Loucy (cell line): ENCODE results near the gene KLHL10.

ENCODE experiments used
- H2AFZ ChIP-seq: fragments of 200-600 bp; sonication (generic); 2 replicates; pipeline ENCODE4 v1.6.0; 2016; ENCODE audit warnings: antibody characterized with exemption, mild to moderate bottlenecking, low read length, moderate library complexity
- H3F3A ChIP-seq: fragments of 200-600 bp; 2 replicates; pipeline ENCODE4 v1.6.0; 2016; ENCODE audit warnings: antibody characterized with exemption, low read depth, mild to moderate bottlenecking
- H3K27me3 ChIP-seq: fragments of 200-600 bp; sonication (generic); 2 replicates; pipeline ENCODE4 v1.6.1; 2014; ENCODE audit warnings: low read length, mild to moderate bottlenecking; ENCODE audit not compliant: insufficient read depth, poor library complexity, severe bottlenecking
- H3K36me3 ChIP-seq: fragments of 200-600 bp; sonication (generic); 2 replicates; pipeline ENCODE4 v1.6.1; 2016; ENCODE audit warnings: low read length; ENCODE audit not compliant: insufficient read depth
- H3K4me1 ChIP-seq: fragments of 200-600 bp; sonication (generic); 2 replicates; pipeline ENCODE4 v1.5.1; 2014; ENCODE audit warnings: low read length, mild to moderate bottlenecking; ENCODE audit not compliant: insufficient read depth, poor library complexity, severe bottlenecking
- H3K4me2 ChIP-seq: fragments of 200-600 bp; sonication (generic); 2 replicates; pipeline ENCODE4 v1.6.0; 2014; ENCODE audit warnings: antibody characterized with exemption, low read length, low read depth, mild to moderate bottlenecking; ENCODE audit not compliant: poor library complexity, severe bottlenecking
- H3K4me3 ChIP-seq: fragments of 200-600 bp; sonication (generic); 2 replicates; pipeline ENCODE4 v1.5.1; 2014; ENCODE audit warnings: low read length, mild to moderate bottlenecking, mixed read lengths; ENCODE audit not compliant: poor library complexity, severe bottlenecking
- H3K79me2 ChIP-seq: fragments of 200-600 bp; sonication (generic); 2 replicates; pipeline ENCODE4 v1.6.1; 2014; ENCODE audit warnings: low read length; ENCODE audit not compliant: insufficient read depth
- H3K9ac ChIP-seq: fragments of 200-600 bp; sonication (generic); 2 replicates; pipeline ENCODE4 v1.6.0; 2014; ENCODE audit warnings: mild to moderate bottlenecking, low read depth, low read length, moderate library complexity; ENCODE audit not compliant: poor library complexity, severe bottlenecking
- H3K9me2 ChIP-seq: fragments of 200-600 bp; sonication (generic); replicated peaks from 2 replicates; pipeline ENCODE4 v1.6.1; 2016; ENCODE audit warnings: low read depth, low read length, mixed read lengths
- H3K9me3 ChIP-seq: fragments of 200-600 bp; sonication (generic); 2 replicates; pipeline ENCODE4 v1.6.1; 2014; ENCODE audit warnings: mild to moderate bottlenecking, antibody characterized with exemption, low read length, low read depth; ENCODE audit not compliant: insufficient read depth
- H4K20me1 ChIP-seq: fragments of 200-600 bp; sonication (generic); 2 replicates; pipeline ENCODE4 v1.6.0; 2014; ENCODE audit warnings: antibody characterized with exemption, low read length, mild to moderate bottlenecking; ENCODE audit not compliant: insufficient read depth, poor library complexity, severe bottlenecking
- EZH2phosphoT487 ChIP-seq: fragments of 200-600 bp; IDR thresholded peaks from 2 replicates; pipeline ENCODE4 v1.6.1; 2018; ENCODE audit warnings: antibody characterized with exemption, mild to moderate bottlenecking, moderate library complexity, borderline replicate concordance
- TF ChIP-seq, protein P1 (sequence below): fragments of 200-600 bp; sonication (generic); conservative IDR thresholded peaks from 2 replicates; pipeline ENCODE4 v1.5.1; 2014; ENCODE audit warnings: mild to moderate bottlenecking, antibody characterized with exemption, low read length

Gene KLHL10

DNA sequence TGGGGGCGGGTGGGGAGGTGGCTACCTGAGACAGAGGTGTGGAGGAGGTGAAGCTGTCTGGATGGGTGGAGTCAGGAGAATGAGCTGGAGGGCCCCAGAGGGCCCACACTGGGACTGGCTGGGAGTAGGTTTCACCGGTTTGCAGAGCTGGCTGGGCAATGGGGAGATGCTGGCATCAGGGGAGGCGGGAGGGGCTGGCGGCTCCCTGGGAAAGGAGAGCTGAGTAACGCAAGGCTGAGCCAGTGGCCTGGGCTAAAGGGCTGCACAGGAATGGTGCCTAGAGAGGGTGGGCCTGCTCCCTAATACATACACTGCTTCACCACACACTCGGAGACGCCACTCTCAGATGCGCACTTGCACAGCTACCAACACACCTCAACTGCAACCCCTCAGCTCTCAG, 38.3 kb upstream of the KLHL10 start:
- no peaks in the 10 kb centered on the region for H3K9me3 ChIP-seq
- TF ChIP-seq EZH2phosphoT487, result no peak
- TF ChIP-seq, protein P1, sequence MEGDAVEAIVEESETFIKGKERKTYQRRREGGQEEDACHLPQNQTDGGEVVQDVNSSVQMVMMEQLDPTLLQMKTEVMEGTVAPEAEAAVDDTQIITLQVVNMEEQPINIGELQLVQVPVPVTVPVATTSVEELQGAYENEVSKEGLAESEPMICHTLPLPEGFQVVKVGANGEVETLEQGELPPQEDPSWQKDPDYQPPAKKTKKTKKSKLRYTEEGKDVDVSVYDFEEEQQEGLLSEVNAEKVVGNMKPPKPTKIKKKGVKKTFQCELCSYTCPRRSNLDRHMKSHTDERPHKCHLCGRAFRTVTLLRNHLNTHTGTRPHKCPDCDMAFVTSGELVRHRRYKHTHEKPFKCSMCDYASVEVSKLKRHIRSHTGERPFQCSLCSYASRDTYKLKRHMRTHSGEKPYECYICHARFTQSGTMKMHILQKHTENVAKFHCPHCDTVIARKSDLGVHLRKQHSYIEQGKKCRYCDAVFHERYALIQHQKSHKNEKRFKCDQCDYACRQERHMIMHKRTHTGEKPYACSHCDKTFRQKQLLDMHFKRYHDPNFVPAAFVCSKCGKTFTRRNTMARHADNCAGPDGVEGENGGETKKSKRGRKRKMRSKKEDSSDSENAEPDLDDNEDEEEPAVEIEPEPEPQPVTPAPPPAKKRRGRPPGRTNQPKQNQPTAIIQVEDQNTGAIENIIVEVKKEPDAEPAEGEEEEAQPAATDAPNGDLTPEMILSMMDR, result no peak
- H3K4me2 ChIP-seq, result no peak overlapping the region
- no peak overlapping the region for H3K9ac ChIP-seq
- no peak overlapping the region for H2AFZ ChIP-seq
- H3F3A ChIP-seq, result no peaks in the 10 kb centered on the region
- H3K4me1 ChIP-seq, result peaks cover 6% of the 10 kb centered on the region
- no peaks in the 10 kb centered on the region for H3K9me2 ChIP-seq
- no peaks in the 10 kb centered on the region for H4K20me1 ChIP-seq
- no peaks in the 10 kb centered on the region for H3K27me3 ChIP-seq
- no peaks in the 10 kb centered on the region for H3K79me2 ChIP-seq
- H3K36me3 ChIP-seq, result no peaks in the 10 kb centered on the region
- no peak overlapping the region for H3K4me3 ChIP-seq

DNA sequence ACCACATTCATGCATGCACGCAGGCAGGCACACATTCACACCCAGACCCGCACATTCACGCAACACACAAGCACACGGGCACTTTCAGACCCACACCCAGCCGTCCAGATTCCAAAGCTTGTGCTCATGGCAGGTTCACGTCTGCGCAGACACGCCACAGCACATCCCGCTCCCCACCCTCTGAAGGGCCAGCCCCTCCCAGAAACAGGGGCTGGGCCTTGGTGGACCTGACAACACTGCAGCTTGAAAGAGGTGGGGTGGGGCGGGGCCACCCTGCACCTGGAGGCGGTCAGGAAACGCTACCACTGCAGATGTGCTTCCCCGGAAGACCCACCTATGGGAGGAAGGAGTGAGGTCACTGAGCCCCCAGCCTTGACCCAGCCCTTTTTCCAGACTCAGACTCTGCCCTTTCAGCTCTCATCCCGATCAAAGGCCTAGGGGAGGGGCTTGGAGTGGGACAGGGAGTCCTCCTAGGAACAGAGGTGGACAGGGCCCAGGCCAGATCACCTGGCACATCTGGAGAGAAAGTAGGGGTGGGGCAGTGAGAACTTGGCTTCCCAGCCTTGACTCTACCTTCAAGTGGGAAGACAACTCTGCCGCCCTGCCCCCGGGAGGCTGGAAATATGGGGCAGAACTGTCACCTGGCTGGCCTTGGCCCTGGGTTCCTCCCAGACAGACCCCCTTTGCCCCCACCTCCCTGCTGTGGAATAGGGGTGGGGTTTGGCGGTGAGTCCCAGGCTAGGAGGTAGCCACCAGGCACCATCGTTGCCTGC, 36.8 kb upstream of the KLHL10 start:
- Histone ChIP-seq H3K79me2 (no peaks in the 10 kb centered on the region), H3K9me3 (no peaks in the 10 kb centered on the region), H3K4me1 (peaks cover 6% of the 10 kb centered on the region), H3K9me2 (no peaks in the 10 kb centered on the region), H3K36me3 (no peaks in the 10 kb centered on the region), H3K9ac (peak overlapping the region; percentile 27), H4K20me1 (no peaks in the 10 kb centered on the region), H2AFZ (peak overlapping the region; percentile 71; the same call in 1 of the 2 replicates), H3K4me3 (no peak overlapping the region), H3F3A (no peaks in the 10 kb centered on the region), H3K4me2 (no peak overlapping the region), H3K27me3 (no peaks in the 10 kb centered on the region)
- TF ChIP-seq EZH2phosphoT487, result no peak
- TF ChIP-seq, protein P1, result no peak

GRCh38 chr17:41801374-41802271, 36.0 kb upstream of the KLHL10 start:
- H3K4me1 ChIP-seq, result peaks cover 6% of the 10 kb centered on the region
- H3K79me2 ChIP-seq, result no peaks in the 10 kb centered on the region
- peak overlapping the region; percentile 40 for H3K4me2 ChIP-seq
- TF ChIP-seq, protein P1, result peak; percentile 97
- no peak for TF ChIP-seq EZH2phosphoT487
- no peaks in the 10 kb centered on the region for H3K9me2 ChIP-seq
- H4K20me1 ChIP-seq, result no peaks in the 10 kb centered on the region
- H3K27me3 ChIP-seq, result no peaks in the 10 kb centered on the region
- no peaks in the 10 kb centered on the region for H3K9me3 ChIP-seq
- peak overlapping the region; percentile 71; the same call in 1 of the 2 replicates for H2AFZ ChIP-seq
- no peaks in the 10 kb centered on the region for H3K36me3 ChIP-seq
- H3K9ac ChIP-seq, result peak overlapping the region; percentile 27
- H3F3A ChIP-seq, result no peaks in the 10 kb centered on the region
- H3K4me3 ChIP-seq, result peak overlapping the region; percentile 29
